Small intestine (tissue), 7 donors: ENCODE results near the gene WFIKKN1. TPM values are rescaled to one million over a fixed set of nuclear protein-coding genes. Genes with fewer than 3 reads are reported as not detected.
A peak's percentile ranks its signal among the peaks of the same experiment; 100 is the strongest.

Experiments used
- DNase-seq, 2 donors: peaks; one replicate each; pipeline versions ENCODE4 v3.0.0 to v3.0.0-alpha.2; 2013
- FAIRE-seq: peaks from 2 replicates; lab custom pipeline; 2012; peaks lifted over from hg19 to GRCh38; lab: Jason Lieb, UNC
- H3K27ac ChIP-seq, 3 donors: one replicate each; pipeline ENCODE4 v1.5.1; 2013; ENCODE audit warnings: low read length in 2 of 3, mild to moderate bottlenecking in 2 of 3, control low read depth in 1 of 3, inconsistent platforms in 1 of 3, low read depth in 1 of 3, moderate library complexity in 1 of 3
- H3K27me3 ChIP-seq, 3 donors: one replicate each; pipeline ENCODE4 v1.6.1; 2013; ENCODE audit warnings: low read length in 3 of 3, inconsistent platforms in 1 of 3; ENCODE audit not compliant: control insufficient read depth in 3 of 3, insufficient read depth in 3 of 3
- H3K36me3 ChIP-seq, 3 donors: one replicate each; pipeline ENCODE4 v1.6.1; 2013; ENCODE audit warnings: low read length in 3 of 3, inconsistent platforms in 1 of 3, low read depth in 1 of 3, mild to moderate bottlenecking in 1 of 3, moderate library complexity in 1 of 3; ENCODE audit not compliant: control insufficient read depth in 3 of 3, insufficient read depth in 2 of 3
- H3K4me1 ChIP-seq, 3 donors: one replicate each; pipeline ENCODE4 v1.6.1; 2013; ENCODE audit warnings: low read length in 2 of 3, inconsistent platforms in 1 of 3, low read depth in 1 of 3, mild to moderate bottlenecking in 1 of 3, moderate library complexity in 1 of 3; ENCODE audit not compliant: control insufficient read depth in 3 of 3, insufficient read depth in 2 of 3
- H3K4me3 ChIP-seq, 3 donors: one replicate each; pipeline ENCODE4 v1.5.1; 2013; ENCODE audit warnings: low read length in 3 of 3, control low read depth in 1 of 3, inconsistent platforms in 1 of 3, low read depth in 1 of 3, mild to moderate bottlenecking in 1 of 3, moderate library complexity in 1 of 3
- H3K9me3 ChIP-seq, 2 donors: one replicate each; pipeline ENCODE4 v1.6.1; 2013; ENCODE audit warnings: low read depth in 1 of 2, low read length in 1 of 2; ENCODE audit not compliant: control insufficient read depth in 2 of 2, insufficient read depth in 1 of 2
- WGBS, 3 donors: extraction: QIAGEN DNeasy Blood & Tissue Kit; methylation state at CpG; one replicate each; pipeline ENCODE4 v1.1.7; 2013; 5-methylcytosine and 5-hydroxymethylcytosine counted together
- polyA plus RNA-seq, 4 donors: library from polyadenylated mRNA; stranded (reverse) in 3 of 4; unstranded in 1 of 4; fragments of 200-250 nt in 3 of 4; fragments of 120-200 nt in 1 of 4; gene quantifications; one replicate each; pipeline versions ENCODE4 v1.2.1 to v1.2.3, GENCODE V29; 2013
- donor health status: healthy with polysubstance abuse.
- donor health status: control.
- donor health status: control.
- donor health status: Bipolar disorder and iron deficiency.
- donor health status: healthy.

Gene WFIKKN1
- polyA plus RNA-seq, 4 donors, result 0.60 to 7.6 (median 3.6) TPM

DNA sequence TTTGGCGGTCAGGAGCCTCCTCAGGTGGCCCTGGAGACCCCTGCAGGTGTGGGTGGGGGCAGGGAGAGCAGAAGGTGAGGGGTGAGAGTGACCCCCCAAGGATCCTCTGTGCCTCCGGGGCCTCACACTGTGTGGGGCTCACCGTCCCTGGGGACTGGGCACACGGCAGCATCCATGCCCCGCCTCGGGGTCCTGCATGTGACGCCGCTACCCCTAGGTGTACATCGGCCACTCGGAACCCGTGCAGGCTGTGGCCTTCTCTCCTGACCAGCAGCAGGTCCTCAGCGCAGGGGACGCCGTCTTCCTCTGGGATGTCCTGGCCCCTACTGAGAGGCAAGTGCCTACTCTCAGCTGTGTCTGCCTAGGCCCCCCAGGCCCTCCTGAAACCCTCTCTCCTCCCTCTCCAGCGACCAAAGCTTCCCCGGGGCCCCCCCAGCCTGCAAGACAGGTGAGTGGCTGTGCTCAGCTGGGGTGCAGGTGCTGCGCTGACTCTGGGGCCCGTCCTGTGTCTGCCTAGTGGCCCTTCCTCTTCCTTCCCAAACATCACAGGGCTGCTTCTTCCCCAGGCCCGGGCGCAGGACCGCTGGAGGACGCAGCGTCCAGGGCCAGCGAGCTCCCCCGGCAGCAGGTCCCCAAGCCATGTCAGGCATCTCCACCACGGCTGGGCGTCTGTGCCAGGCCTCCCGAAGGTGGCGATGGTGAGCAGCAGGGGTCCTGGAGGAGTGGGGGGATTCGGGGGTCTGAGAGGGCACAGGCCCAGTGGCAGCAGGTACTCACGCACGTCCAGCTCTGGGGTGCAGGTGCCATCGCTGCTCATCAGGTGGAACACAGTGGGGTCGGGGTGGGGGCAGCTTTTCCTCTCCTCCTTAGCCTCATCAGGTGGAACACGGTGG, 28.1 kb downstream of the WFIKKN1 start:
- Histone ChIP-seq H3K4me1 (peaks cover 0 to 17% (median 0%) of the 10 kb centered on the region in 3 donors), H3K9me3 (no peaks in the 10 kb centered on the region), H3K27me3 (no peaks in the 10 kb centered on the region), H3K27ac (no peak overlapping the region), H3K36me3 (peaks cover 0 to 87% (median 0%) of the 10 kb centered on the region in 3 donors), H3K4me3 (no peak overlapping the region)
- DNase-seq (no peak), FAIRE-seq (no peak)
- 90 to 91% (median 90%) methylated on average over 28 to 35 of the region's 35 CpGs for WGBS, 3 donors

DNA sequence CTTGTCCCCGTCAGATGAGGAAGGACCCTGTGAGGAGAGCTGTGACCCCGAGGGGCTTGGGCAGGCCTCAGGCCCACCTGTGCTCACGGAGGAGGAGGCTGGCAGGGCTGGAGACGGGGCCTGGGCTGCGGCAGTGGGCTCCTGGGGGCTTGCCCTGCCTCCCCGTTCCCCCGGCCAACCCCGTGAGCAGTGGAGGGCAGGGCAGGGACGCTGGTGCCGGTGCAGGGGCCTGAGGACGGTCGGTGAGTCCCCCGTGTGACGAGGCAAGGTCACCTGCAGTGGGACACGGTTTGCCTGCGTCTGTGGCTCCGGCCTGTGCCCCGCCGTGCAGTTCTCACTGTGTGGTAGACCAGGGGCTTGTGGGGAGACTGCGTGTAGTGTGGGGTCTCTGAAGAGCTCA, 28.8 kb downstream of the WFIKKN1 start:
- Histone ChIP-seq H3K36me3 (peaks cover 0 to 88% (median 0%) of the 10 kb centered on the region in 3 donors), H3K4me3 (no peak overlapping the region), H3K27me3 (no peaks in the 10 kb centered on the region), H3K27ac (no peak overlapping the region), H3K4me1 (peaks cover 0 to 17% (median 0%) of the 10 kb centered on the region in 3 donors), H3K9me3 (no peaks in the 10 kb centered on the region)
- FAIRE-seq, result no peak
- DNase-seq, result no peak
- WGBS, 3 donors, result 90 to 91% (median 90%) methylated on average over 11 to 20 of the region's 20 CpGs

DNA sequence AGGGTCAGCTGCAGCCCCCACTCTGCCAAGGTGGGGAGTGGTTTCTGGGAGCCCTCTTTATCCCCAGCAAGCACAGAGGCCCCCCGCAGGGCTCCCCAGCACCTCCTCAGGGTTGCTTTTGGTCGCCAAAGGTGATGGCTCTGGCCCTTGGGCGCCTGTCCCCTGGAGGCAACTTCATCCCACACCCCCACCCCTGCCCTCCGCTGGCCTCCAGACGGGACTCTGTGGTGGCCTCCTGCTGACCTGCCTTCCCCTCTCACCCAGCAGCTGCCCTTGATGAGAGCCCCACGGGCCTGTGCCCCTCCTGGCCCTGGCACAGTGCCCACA, 29.3 kb downstream of the WFIKKN1 start:
- no peak for DNase-seq
- FAIRE-seq, result no peak

DNA sequence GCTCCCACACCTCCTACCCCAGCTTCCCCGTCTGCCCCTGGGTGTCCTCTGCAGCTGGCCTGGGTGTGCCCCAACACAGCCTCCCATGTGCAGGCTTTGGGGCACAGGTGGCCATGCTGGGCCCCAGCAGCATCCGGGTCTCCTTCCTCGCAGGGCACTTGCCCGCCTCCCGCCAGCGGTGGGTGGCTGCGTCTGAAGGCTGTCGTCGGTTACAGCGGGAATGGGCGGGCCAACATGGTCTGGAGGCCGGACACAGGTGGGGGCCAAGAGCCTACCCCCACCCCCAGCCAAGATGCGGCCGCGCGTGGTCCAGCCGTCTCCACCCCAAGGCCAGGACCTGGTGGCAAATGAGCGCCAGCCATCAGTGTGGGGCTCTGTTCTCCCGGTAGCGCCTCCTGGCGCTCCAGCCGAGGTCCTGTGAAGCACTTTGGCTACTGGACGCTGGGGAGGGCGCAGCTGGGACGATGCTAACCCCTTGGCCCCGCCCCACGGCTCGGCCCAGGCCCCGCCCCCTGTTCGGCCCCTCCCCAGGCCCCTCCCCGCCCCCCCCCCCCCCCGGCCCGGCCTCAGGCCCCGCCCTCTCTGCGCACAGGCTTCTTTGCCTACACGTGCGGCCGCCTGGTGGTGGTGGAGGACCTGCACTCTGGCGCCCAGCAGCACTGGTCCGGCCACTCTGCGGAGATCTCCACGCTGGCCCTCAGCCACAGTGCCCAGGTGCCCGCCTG, 29.8 kb downstream of the WFIKKN1 start:
- H3K4me3 ChIP-seq, result no peak overlapping the region
- H3K27ac ChIP-seq, result peak overlapping the region in 2 of 3 donors; percentile 53 to 59
- peaks cover 0 to 17% (median 0%) of the 10 kb centered on the region in 3 donors for H3K4me1 ChIP-seq
- peak; percentile 84 to 88 for DNase-seq
- 20 to 25% (median 21%) methylated on average over 24 to 41 of the region's 43 CpGs for WGBS, 3 donors
- FAIRE-seq, result no peak
- no peaks in the 10 kb centered on the region for H3K9me3 ChIP-seq
- no peaks in the 10 kb centered on the region for H3K27me3 ChIP-seq
- H3K36me3 ChIP-seq, result peaks cover 0 to 78% (median 0%) of the 10 kb centered on the region in 3 donors

More for the DNA sequence above, 29.3 kb downstream of the WFIKKN1 start:
- Histone ChIP-seq H3K4me1 (peaks cover 0 to 17% (median 0%) of the 10 kb centered on the region in 3 donors), H3K27ac (peak overlapping the region in 1 of 3 donors; percentile 59), H3K27me3 (no peaks in the 10 kb centered on the region), H3K36me3 (peaks cover 0 to 83% (median 0%) of the 10 kb centered on the region in 3 donors), H3K9me3 (no peaks in the 10 kb centered on the region), H3K4me3 (no peak overlapping the region)
- WGBS, 3 donors, result 61 to 69% (median 67%) methylated on average over 6 of the region's 6 CpGs

DNA sequence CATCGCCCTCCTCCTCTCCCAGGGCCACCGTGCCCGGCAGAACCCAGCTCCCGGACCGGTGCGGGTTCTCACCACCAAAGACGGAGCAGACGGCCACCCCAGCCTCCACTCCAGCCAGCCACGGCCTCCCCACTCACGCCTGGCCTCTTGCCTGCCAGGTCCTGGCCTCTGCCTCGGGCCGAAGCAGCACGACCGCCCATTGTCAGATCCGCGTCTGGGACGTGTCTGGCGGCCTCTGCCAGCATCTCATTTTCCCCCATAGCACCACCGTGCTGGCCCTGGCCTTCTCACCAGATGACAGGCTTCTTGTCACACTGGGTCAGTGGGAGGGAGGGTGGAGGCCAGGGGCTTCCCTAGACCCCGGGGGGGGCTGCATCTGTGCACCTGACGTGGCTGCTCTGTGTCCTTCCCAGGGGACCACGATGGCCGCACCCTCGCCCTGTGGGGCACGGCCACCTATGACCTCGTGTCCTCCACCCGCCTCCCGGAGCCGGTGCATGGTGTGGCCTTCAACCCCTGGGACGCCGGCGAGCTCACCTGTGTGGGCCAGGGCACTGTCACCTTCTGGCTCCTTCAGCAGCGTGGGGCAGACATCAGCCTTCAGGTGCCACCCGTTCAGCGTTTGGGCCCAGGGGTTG, 30.5 kb downstream of the WFIKKN1 start:
- H3K4me3 ChIP-seq, result no peak overlapping the region
- no peaks in the 10 kb centered on the region for H3K27me3 ChIP-seq
- H3K36me3 ChIP-seq, result peaks cover 0 to 77% (median 0%) of the 10 kb centered on the region in 3 donors
- peaks cover 0 to 17% (median 0%) of the 10 kb centered on the region in 3 donors for H3K4me1 ChIP-seq
- H3K9me3 ChIP-seq, result no peaks in the 10 kb centered on the region
- peak overlapping the region in 2 of 3 donors; percentile 14 to 35 for H3K27ac ChIP-seq
- DNase-seq, result no peak
- no peak for FAIRE-seq
- WGBS, 3 donors, result 51 to 70% (median 67%) methylated on average over 33 to 35 of the region's 35 CpGs

DNA sequence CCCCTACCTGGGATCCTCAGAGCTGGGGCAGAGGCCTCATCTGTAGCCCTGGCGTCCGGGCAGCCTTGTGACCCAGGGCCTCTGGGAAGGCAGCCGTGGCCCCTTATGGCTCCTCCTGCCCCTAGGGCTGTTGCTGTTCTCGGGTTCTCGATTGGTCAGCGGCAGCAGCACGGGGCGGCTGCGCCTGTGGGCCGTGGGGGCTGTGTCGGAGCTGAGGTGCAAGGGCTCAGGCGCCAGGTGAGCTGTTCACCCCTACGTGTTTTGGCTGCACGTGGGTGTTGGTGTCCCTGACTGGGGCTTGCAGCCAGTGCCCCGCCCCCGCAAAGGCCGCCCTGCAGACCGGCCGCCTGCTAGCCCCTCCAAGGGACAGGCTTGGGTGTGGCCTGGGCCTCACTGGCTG, 31.3 kb downstream of the WFIKKN1 start:
- Histone ChIP-seq H3K36me3 (peaks cover 0 to 77% (median 0%) of the 10 kb centered on the region in 3 donors), H3K4me1 (peaks cover 0 to 17% (median 0%) of the 10 kb centered on the region in 3 donors), H3K27ac (no peak overlapping the region), H3K27me3 (no peaks in the 10 kb centered on the region), H3K9me3 (no peaks in the 10 kb centered on the region), H3K4me3 (no peak overlapping the region)
- DNase-seq (no peak), FAIRE-seq (no peak)
- WGBS, 3 donors, result 90 to 94% (median 92%) methylated on average over 15 to 19 of the region's 19 CpGs

DNA sequence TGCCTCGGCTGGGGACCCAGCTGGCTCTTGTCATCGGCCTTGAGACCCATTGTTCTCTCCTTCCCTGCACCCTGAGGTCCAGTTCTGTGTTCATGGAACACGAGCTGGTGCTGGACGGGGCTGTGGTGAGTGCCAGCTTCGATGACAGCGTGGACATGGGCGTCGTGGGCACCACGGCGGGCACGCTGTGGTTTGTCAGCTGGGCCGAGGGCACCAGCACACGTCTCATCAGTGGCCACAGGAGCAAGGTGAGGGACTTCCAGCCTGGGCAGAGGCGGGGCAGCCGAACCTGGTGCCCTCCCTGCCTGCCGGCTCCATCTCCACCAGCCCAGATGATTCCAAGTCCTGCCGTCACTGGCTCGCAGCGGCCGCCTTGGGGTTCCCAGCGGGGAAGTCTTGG, 31.8 kb downstream of the WFIKKN1 start:
- Histone ChIP-seq H3K4me1 (peaks cover 0 to 20% (median 0%) of the 10 kb centered on the region in 3 donors), H3K9me3 (no peaks in the 10 kb centered on the region), H3K36me3 (peaks cover 0 to 77% (median 0%) of the 10 kb centered on the region in 3 donors), H3K4me3 (no peak overlapping the region), H3K27me3 (no peaks in the 10 kb centered on the region), H3K27ac (no peak overlapping the region)
- 94 to 95% (median 94%) methylated on average over 20 to 21 of the region's 21 CpGs for WGBS, 3 donors
- no peak for FAIRE-seq
- DNase-seq, result no peak

DNA sequence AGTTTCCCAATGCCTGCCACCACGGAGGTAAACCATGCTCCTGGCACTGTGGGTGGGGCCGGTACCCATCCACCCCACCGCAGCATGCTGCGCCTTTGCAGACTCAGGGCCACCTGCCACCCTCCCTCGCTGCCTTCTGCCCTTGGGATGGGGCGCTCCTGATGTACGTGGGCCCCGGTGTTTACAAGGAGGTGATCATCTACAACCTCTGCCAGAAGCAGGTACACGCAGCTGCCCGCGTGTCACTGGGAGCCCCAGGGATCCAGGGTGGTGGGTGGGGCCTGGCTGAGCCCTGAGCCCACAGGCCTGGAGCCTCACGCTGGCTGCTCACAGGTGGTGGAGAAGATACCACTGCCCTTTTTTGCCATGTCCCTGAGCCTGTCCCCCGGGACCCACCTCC, 35.8 kb downstream of the WFIKKN1 start:
- no peak for DNase-seq
- FAIRE-seq, result no peak
- H3K4me3 ChIP-seq, result no peak overlapping the region
- WGBS, 3 donors, result 88 to 92% (median 91%) methylated on average over 13 of the region's 13 CpGs
- H3K27ac ChIP-seq, result no peak overlapping the region
- H3K27me3 ChIP-seq, result no peaks in the 10 kb centered on the region
- peaks cover 5 to 77% (median 8%) of the 10 kb centered on the region in 3 donors for H3K36me3 ChIP-seq
- H3K9me3 ChIP-seq, result no peaks in the 10 kb centered on the region
- peaks cover 0 to 16% (median 0%) of the 10 kb centered on the region in 3 donors for H3K4me1 ChIP-seq
